Left ventricle myocardium inferior (tissue), 1 donor: ENCODE data around the gene NINL. TPM values are rescaled to one million over a fixed set of nuclear protein-coding genes. Genes with fewer than 3 reads are reported as not detected.

Experiments used
- DNase-seq: peaks from one replicate; pipeline ENCODE4 v3.0.0-alpha.2; 2020
- H3K27ac ChIP-seq: fragments of 200-600 bp; replicated peaks from 2 replicates; pipeline ENCODE4 v1.8.0; 2021
- H3K27me3 ChIP-seq: fragments of 200-600 bp; 2 replicates; pipeline ENCODE4 v1.8.0; 2021; ENCODE audit warnings: low read depth
- H3K36me3 ChIP-seq: fragments of 200-600 bp; 2 replicates; pipeline ENCODE4 v1.8.0; 2021
- H3K4me1 ChIP-seq: fragments of 200-600 bp; 2 replicates; pipeline ENCODE4 v1.8.0; 2021
- H3K4me3 ChIP-seq: fragments of 200-600 bp; 2 replicates; pipeline ENCODE4 v1.8.0; 2021; ENCODE audit warnings: mild to moderate bottlenecking, moderate library complexity
- H3K9me3 ChIP-seq: fragments of 200-600 bp; replicated peaks from 2 replicates; pipeline ENCODE4 v1.8.0; 2021
- CTCF ChIP-seq: fragments of 200-600 bp; IDR thresholded peaks from 2 replicates; pipeline ENCODE4 v1.8.0; 2021; ENCODE audit warnings: antibody characterized with exemption, mild to moderate bottlenecking, borderline replicate concordance
- intact Hi-C: fragments of 100-400 bp; cut with micrococcal nuclease; formaldehyde crosslinking; loops from one replicate; pipeline ENCODE4 v1.11.0; 2022
- total RNA-seq: library from RNA; stranded (reverse); fragmentation: NEBNext Ultra II Directional; extraction: Animal tissue kit (Norgen Biotek cat#: 25700); gene quantifications from one replicate; pipeline ENCODE4 v1.2.1, GENCODE V29; 2021
- donor health status: DM: no; HTN: yes; CAD: no; lungs with severe emphysema.

Gene NINL
- total RNA-seq, 1 donor from 2014 or later: 1.8 TPM

- no peaks in the 10 kb centered on the region for H3K9me3 ChIP-seq
- intact Hi-C loops: no loop called here
- H3K27ac ChIP-seq: no peak overlapping the region
- H3K4me3 ChIP-seq: no peak overlapping the region
- peaks cover 16% of the 10 kb centered on the region for H3K36me3 ChIP-seq
- no peak for DNase-seq
- no peaks in the 10 kb centered on the region for H3K4me1 ChIP-seq
- no peak for TF ChIP-seq CTCF
- no peaks in the 10 kb centered on the region for H3K27me3 ChIP-seq
Observed at GRCh38 chr20:25500880-25501351, 84.4 kb downstream of the NINL start.

- TF ChIP-seq CTCF: no peak
- DNase-seq: no peak
- intact Hi-C loops: no loop called here
- H3K4me1 ChIP-seq: no peaks in the 10 kb centered on the region
- H3K27ac ChIP-seq: no peak overlapping the region
- H3K36me3 ChIP-seq: peaks cover 16% of the 10 kb centered on the region
- no peaks in the 10 kb centered on the region for H3K9me3 ChIP-seq
- H3K4me3 ChIP-seq: no peak overlapping the region
- H3K27me3 ChIP-seq: no peaks in the 10 kb centered on the region
Observed at GRCh38 chr20:25499855-25500434, 85.4 kb downstream of the NINL start.

GRCh38 chr20:25499031-25499430 is 86.3 kb downstream of the NINL start:
- Histone ChIP-seq H3K4me1 (no peaks in the 10 kb centered on the region), H3K27me3 (no peaks in the 10 kb centered on the region), H3K27ac (no peak overlapping the region), H3K9me3 (no peaks in the 10 kb centered on the region), H3K4me3 (no peak overlapping the region), H3K36me3 (peaks cover 11% of the 10 kb centered on the region)
- TF ChIP-seq CTCF: no peak
- intact Hi-C loops: no loop called here
- no peak for DNase-seq

- no peak for DNase-seq
- Histone ChIP-seq H3K36me3 (peaks cover 5% of the 10 kb centered on the region), H3K4me3 (no peak overlapping the region), H3K27ac (no peak overlapping the region), H3K27me3 (no peaks in the 10 kb centered on the region), H3K9me3 (no peaks in the 10 kb centered on the region), H3K4me1 (no peaks in the 10 kb centered on the region)
- no peak for TF ChIP-seq CTCF
- intact Hi-C loops: no loop called here
Observed at GRCh38 chr20:25498280-25498606, 87.1 kb downstream of the NINL start.

- Histone ChIP-seq H3K36me3 (peaks cover 2% of the 10 kb centered on the region), H3K27me3 (no peaks in the 10 kb centered on the region), H3K27ac (no peak overlapping the region), H3K9me3 (no peaks in the 10 kb centered on the region), H3K4me1 (no peaks in the 10 kb centered on the region), H3K4me3 (no peak overlapping the region)
- intact Hi-C loops: no loop called here
- no peak for DNase-seq
- TF ChIP-seq CTCF: no peak
Observed at GRCh38 chr20:25497586-25498279, 87.6 kb downstream of the NINL start.
